WTC11 (cell line): Measurements from ENCODE around the gene RECQL5.

ENCODE experiments used
- ATF3 ChIP-seq: sonication (generic); formaldehyde crosslinking; conservative IDR thresholded peaks from 2 replicates; pipeline ENCODE4 v1.8.1; 2022; ENCODE audit warnings: mild to moderate bottlenecking, missing genetic modification reagents
- CTCF ChIP-seq: fragments of 200-600 bp; IDR thresholded peaks from 2 replicates; pipeline ENCODE4 v1.8.0; 2022; ENCODE audit warnings: antibody characterized with exemption
- ELF4 ChIP-seq: sonication (generic); formaldehyde crosslinking; IDR thresholded peaks from 2 replicates; pipeline ENCODE4 v1.8.1; 2022; ENCODE audit warnings: low read depth, mild to moderate bottlenecking, moderate library complexity, missing genetic modification reagents
- FOXP1 ChIP-seq: sonication (generic); formaldehyde crosslinking; IDR thresholded peaks from 2 replicates; pipeline ENCODE4 v1.8.0; 2022; ENCODE audit warnings: missing genetic modification reagents, mild to moderate bottlenecking, moderate library complexity, borderline replicate concordance
- JUN ChIP-seq: sonication (generic); formaldehyde crosslinking; IDR thresholded peaks from 2 replicates; pipeline ENCODE4 v1.8.0; 2023; ENCODE audit warnings: mild to moderate bottlenecking, missing genetic modification reagents
- NFYB ChIP-seq: sonication (generic); formaldehyde crosslinking; conservative IDR thresholded peaks from 2 replicates; pipeline ENCODE4 v1.8.0; 2022; ENCODE audit warnings: low read depth, missing genetic modification reagents
- SMAD3 ChIP-seq: sonication (generic); formaldehyde crosslinking; IDR thresholded peaks from 2 replicates; pipeline ENCODE4 v1.8.0; 2022; ENCODE audit warnings: missing genetic modification reagents, mild to moderate bottlenecking, borderline replicate concordance
- ZNF232 ChIP-seq: sonication (generic); formaldehyde crosslinking; IDR thresholded peaks from 2 replicates; pipeline ENCODE4 v1.8.0; 2022; ENCODE audit warnings: mild to moderate bottlenecking, missing genetic modification reagents
- ZNF263 ChIP-seq: sonication (generic); formaldehyde crosslinking; IDR thresholded peaks from 2 replicates; pipeline ENCODE4 v1.8.1; 2022; ENCODE audit warnings: low read depth, mild to moderate bottlenecking, moderate library complexity, missing genetic modification reagents
- TF ChIP-seq, protein P1 (sequence below): sonication (generic); formaldehyde crosslinking; IDR thresholded peaks from 2 replicates; pipeline ENCODE4 v1.8.0; 2022; ENCODE audit warnings: mild to moderate bottlenecking, missing genetic modification reagents
- TF ChIP-seq, protein P2 (sequence below): sonication (generic); formaldehyde crosslinking; IDR thresholded peaks from 2 replicates; pipeline ENCODE4 v1.8.1; 2022; ENCODE audit warnings: mild to moderate bottlenecking, missing genetic modification reagents, moderate library complexity, borderline replicate concordance

DNA sequence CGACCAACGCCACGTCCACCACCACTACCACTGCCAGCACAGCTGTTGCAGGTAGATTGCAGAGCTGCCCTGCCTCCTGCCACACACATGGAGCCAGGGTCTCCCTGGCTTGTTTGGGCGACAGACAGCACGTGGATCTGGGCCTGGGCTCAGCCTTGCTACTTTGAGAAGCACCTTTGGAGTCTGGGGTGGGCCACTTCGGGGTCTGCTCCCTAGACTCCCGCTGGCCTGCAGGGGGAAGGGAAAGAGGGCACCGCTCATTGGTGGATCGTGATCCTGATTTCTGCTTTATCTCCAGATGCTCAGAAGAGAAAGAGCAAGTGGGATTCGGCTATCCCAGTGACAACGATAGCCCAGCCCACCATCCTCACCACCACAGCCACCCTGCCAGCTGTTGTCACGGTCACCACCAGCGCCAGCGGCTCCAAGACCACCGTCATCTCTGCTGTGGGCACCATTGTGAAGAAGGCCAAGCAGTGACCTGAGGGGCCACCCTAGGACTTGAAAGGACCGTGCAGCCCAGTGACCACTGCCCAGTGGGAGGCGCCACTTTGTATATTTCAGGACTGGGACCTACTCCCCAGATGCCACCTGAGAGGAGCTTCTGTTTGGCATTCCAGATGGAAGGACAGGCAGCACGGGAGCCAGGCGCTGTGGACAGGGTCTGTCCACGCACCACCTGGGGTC lies 39.2 kb upstream of the RECQL5 start:
- TF ChIP-seq, protein P1, sequence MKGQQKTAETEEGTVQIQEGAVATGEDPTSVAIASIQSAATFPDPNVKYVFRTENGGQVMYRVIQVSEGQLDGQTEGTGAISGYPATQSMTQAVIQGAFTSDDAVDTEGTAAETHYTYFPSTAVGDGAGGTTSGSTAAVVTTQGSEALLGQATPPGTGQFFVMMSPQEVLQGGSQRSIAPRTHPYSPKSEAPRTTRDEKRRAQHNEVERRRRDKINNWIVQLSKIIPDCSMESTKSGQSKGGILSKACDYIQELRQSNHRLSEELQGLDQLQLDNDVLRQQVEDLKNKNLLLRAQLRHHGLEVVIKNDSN (CRISPR knock-in tag) = no peak
- TF ChIP-seq JUN (CRISPR knock-in tag) = no peak
- TF ChIP-seq CTCF = no peak
- TF ChIP-seq ELF4 (CRISPR knock-in tag) = no peak
- TF ChIP-seq ZNF232 (CRISPR knock-in tag) = no peak
- no peak for TF ChIP-seq FOXP1 (CRISPR knock-in tag)
- TF ChIP-seq ZNF263 (CRISPR knock-in tag) = no peak
- no peak for TF ChIP-seq NFYB (CRISPR knock-in tag)
- TF ChIP-seq, protein P2, sequence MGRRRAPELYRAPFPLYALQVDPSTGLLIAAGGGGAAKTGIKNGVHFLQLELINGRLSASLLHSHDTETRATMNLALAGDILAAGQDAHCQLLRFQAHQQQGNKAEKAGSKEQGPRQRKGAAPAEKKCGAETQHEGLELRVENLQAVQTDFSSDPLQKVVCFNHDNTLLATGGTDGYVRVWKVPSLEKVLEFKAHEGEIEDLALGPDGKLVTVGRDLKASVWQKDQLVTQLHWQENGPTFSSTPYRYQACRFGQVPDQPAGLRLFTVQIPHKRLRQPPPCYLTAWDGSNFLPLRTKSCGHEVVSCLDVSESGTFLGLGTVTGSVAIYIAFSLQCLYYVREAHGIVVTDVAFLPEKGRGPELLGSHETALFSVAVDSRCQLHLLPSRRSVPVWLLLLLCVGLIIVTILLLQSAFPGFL (CRISPR knock-in tag) = no peak
- TF ChIP-seq ATF3 = no peak
- TF ChIP-seq SMAD3 = no peak
